Neutrophil (primary cell): ENCODE data around the gene NPTX1.

Experiments
- H3K27ac ChIP-seq: fragments of 200-600 bp; sonication (generic); 2 replicates; pipeline ENCODE4 v1.5.1; 2016; ENCODE audit warnings: mild to moderate bottlenecking, moderate library complexity
- H3K27me3 ChIP-seq: fragments of 200-600 bp; sonication (generic); 2 replicates; pipeline ENCODE4 v1.6.0; 2016; ENCODE audit warnings: mild to moderate bottlenecking
- H3K36me3 ChIP-seq: fragments of 200-600 bp; sonication (generic); 2 replicates; pipeline ENCODE4 v1.5.1; 2017
- H3K4me1 ChIP-seq, 2 experiments: fragments of 200-600 bp in 1 of 2; sonication (generic) in 1 of 2; 1 replicate in 1 of 2; 2 replicates in 1 of 2; pipeline versions ENCODE4 v1.5.1 to v1.6.1; 2013 to 2016; ENCODE audit warnings: low read depth in 1 of 2, low read length in 1 of 2, mild to moderate bottlenecking in 1 of 2, moderate library complexity in 1 of 2; ENCODE audit not compliant: control insufficient read depth in 1 of 2, insufficient read depth in 1 of 2
- H3K4me3 ChIP-seq, 2 experiments: fragments of 200-600 bp in 1 of 2; sonication (generic) in 1 of 2; 1 replicate in 1 of 2; 2 replicates in 1 of 2; pipeline ENCODE4 v1.5.1; 2013 to 2016; ENCODE audit warnings: low read depth in 1 of 2, low read length in 1 of 2, mild to moderate bottlenecking in 1 of 2, moderate library complexity in 1 of 2
- H3K9me3 ChIP-seq: fragments of 200-600 bp; sonication (generic); 2 replicates; pipeline ENCODE4 v1.5.1; 2016
- TF ChIP-seq, protein P1 (sequence below): fragments of 200-600 bp; sonication (generic); IDR thresholded peaks from 2 replicates; pipeline ENCODE4 v1.5.1; 2016; ENCODE audit warnings: antibody characterized with exemption

NPTX1 gene

GRCh38 chr17:80449194-80449929 is 27.0 kb downstream of the NPTX1 start:
- no peak overlapping the region for H3K27ac ChIP-seq
- H3K9me3 ChIP-seq: no peaks in the 10 kb centered on the region
- no peaks in the 10 kb centered on the region for H3K27me3 ChIP-seq
- peaks cover 4 to 7% of the 10 kb centered on the region in 2 experiments for H3K4me1 ChIP-seq
- TF ChIP-seq, protein P1, sequence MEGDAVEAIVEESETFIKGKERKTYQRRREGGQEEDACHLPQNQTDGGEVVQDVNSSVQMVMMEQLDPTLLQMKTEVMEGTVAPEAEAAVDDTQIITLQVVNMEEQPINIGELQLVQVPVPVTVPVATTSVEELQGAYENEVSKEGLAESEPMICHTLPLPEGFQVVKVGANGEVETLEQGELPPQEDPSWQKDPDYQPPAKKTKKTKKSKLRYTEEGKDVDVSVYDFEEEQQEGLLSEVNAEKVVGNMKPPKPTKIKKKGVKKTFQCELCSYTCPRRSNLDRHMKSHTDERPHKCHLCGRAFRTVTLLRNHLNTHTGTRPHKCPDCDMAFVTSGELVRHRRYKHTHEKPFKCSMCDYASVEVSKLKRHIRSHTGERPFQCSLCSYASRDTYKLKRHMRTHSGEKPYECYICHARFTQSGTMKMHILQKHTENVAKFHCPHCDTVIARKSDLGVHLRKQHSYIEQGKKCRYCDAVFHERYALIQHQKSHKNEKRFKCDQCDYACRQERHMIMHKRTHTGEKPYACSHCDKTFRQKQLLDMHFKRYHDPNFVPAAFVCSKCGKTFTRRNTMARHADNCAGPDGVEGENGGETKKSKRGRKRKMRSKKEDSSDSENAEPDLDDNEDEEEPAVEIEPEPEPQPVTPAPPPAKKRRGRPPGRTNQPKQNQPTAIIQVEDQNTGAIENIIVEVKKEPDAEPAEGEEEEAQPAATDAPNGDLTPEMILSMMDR: no peak
- H3K4me3 ChIP-seq: no peak overlapping the region
- no peaks in the 10 kb centered on the region for H3K36me3 ChIP-seq

GRCh38 chr17:80447790-80448189 is 28.6 kb downstream of the NPTX1 start:
- Histone ChIP-seq H3K9me3 (no peaks in the 10 kb centered on the region), H3K36me3 (no peaks in the 10 kb centered on the region), H3K27ac (no peak overlapping the region), H3K4me3 (no peak overlapping the region), H3K4me1 (no peaks in the 10 kb centered on the region), H3K27me3 (peaks cover 6% of the 10 kb centered on the region)
- TF ChIP-seq, protein P1: no peak

DNA sequence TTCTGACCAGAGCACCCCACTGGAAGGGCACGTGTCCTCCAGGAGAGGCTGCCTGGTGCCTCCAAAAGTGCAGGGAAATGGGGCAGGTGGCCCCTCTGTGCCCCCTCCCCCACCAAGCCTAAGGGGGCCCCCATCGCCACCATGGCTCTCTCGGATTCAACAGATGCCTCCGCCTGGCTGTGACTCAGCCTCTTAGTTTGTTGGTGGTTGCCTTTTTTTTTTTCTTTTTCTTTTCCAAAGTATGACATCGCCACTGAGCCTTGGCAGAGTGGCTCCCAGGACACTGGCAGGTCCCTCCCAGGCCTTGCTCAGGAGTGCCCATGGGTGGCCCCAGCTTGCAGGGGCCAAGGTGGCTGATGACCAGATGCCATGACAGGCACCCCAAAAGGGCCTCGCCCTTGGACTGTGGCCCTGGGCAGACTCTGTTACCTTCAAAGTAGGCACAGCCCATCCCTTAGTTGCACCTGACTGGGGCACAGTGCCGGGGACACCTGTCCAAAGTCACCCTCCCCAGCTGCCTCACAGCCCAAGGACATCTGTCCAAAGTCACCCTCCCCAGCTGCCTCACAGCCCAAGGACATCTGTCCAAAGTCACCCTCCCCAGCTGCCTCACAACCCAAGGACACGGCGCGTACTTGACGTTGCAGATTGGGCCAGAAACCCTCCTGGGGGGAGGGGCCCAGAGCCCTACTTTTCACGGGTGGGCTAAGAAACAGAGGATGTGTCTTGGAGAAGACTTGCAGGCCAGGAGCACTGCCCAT is 29.6 kb downstream of the NPTX1 start:
- Histone ChIP-seq H3K36me3 (no peaks in the 10 kb centered on the region), H3K4me3 (no peak overlapping the region), H3K9me3 (no peaks in the 10 kb centered on the region), H3K27ac (no peak overlapping the region), H3K4me1 (no peaks in the 10 kb centered on the region), H3K27me3 (peaks cover 6% of the 10 kb centered on the region)
- TF ChIP-seq, protein P1: no peak

- Histone ChIP-seq H3K27me3 (peaks cover 6% of the 10 kb centered on the region), H3K9me3 (no peaks in the 10 kb centered on the region), H3K36me3 (no peaks in the 10 kb centered on the region), H3K4me1 (no peaks in the 10 kb centered on the region), H3K27ac (no peak overlapping the region), H3K4me3 (no peak overlapping the region)
- TF ChIP-seq, protein P1: no peak
Observed at GRCh38 chr17:80445726-80446110, 30.7 kb downstream of the NPTX1 start.

DNA sequence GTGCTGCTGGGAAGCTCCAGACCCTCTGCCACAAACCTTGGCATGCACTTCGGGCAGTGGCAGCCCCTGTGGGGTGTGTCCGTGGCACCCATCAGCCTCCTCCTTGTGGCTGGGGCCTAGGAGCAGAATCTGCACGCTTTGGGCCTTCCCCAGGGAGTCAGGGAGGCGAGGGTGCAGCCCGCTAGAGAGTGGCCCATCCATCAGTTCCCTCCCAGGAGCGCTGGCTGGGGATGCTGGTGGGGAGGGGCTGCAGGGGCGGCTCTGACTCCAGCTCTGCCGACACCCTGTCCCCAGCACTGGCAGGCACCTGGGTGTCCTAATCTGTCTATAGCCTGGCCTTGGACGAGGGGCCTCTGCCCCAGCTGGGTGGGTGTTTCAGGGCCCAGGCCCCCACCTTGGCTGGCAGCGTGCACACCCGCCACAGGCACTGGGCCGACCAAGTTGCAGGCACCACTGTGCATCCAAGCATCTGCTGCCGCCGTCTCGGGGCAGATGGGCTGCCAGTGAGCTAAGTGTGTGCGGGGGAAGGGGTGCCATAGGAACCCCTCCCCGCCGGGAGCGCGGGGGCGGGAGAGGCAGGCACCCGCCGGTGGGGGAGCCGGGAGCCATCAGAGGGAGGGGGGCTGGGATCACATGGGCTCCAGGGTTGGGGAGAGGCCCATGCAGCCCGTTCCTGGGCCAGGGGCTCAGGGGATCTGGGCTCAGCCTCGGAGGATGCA is 31.2 kb downstream of the NPTX1 start:
- peaks cover 6% of the 10 kb centered on the region for H3K27me3 ChIP-seq
- no peaks in the 10 kb centered on the region for H3K36me3 ChIP-seq
- H3K4me3 ChIP-seq: no peak overlapping the region
- TF ChIP-seq, protein P1: no peak
- H3K27ac ChIP-seq: no peak overlapping the region
- H3K9me3 ChIP-seq: no peaks in the 10 kb centered on the region
- no peaks in the 10 kb centered on the region for H3K4me1 ChIP-seq
